Measurements from ENCODE around the gene SIRPA.

Gene SIRPA

DNA sequence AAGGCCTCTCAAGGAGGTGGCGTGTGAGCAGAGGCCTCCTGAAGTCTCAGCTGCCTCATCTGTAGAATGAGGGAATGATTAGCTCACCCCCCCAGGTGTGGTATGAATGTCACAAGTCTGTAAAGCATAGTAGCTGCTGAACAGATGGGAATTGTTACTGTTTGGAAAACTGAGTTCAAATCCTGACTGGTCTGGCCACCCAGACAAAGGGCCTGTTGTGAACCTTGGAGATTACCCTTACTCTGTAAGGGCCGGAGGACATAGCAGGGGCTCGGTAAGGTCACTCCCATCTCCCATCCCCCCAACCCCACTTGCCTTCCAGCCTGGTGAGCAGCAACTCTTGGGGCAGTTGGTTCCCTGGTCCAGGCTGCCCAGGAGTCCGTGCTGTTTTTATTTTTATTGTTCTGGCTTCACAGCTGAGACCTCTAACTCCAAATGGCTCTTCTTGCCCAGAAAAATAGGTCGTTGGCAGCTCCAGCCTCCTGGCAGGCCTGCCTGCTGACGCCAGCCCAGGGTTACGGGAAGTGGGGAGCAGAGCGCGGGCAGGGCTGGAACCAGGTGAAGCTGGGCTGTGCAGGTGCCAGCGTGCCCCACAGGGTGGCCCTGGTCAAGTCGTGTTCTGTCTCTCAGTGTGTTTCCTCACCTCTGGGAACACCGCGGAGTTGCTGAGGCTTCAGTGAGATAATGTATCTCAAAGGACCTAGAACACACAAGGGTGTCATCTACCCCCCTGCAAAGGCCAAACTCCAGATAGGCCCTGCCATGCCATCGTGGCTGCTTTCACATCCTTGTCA is 4.5 kb upstream of the SIRPA start:
- TF ChIP-seq, protein P1, sequence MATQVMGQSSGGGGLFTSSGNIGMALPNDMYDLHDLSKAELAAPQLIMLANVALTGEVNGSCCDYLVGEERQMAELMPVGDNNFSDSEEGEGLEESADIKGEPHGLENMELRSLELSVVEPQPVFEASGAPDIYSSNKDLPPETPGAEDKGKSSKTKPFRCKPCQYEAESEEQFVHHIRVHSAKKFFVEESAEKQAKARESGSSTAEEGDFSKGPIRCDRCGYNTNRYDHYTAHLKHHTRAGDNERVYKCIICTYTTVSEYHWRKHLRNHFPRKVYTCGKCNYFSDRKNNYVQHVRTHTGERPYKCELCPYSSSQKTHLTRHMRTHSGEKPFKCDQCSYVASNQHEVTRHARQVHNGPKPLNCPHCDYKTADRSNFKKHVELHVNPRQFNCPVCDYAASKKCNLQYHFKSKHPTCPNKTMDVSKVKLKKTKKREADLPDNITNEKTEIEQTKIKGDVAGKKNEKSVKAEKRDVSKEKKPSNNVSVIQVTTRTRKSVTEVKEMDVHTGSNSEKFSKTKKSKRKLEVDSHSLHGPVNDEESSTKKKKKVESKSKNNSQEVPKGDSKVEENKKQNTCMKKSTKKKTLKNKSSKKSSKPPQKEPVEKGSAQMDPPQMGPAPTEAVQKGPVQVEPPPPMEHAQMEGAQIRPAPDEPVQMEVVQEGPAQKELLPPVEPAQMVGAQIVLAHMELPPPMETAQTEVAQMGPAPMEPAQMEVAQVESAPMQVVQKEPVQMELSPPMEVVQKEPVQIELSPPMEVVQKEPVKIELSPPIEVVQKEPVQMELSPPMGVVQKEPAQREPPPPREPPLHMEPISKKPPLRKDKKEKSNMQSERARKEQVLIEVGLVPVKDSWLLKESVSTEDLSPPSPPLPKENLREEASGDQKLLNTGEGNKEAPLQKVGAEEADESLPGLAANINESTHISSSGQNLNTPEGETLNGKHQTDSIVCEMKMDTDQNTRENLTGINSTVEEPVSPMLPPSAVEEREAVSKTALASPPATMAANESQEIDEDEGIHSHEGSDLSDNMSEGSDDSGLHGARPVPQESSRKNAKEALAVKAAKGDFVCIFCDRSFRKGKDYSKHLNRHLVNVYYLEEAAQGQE (IDR thresholded peaks at IDR 0.05; ENCODE audit: insufficient read depth in 1 of 2, low read depth in 2 of 2, low read length in 2 of 2), result no peak
- no peak for TF ChIP-seq POLR2AphosphoS5 (IDR thresholded peaks at IDR 0.05; ENCODE audit: low read depth, low read length)
- TF ChIP-seq TAF1 (IDR thresholded peaks at IDR 0.05; ENCODE audit: borderline replicate concordance, insufficient read depth, low read length), result no peak
- no peak for TF ChIP-seq SIN3A (IDR thresholded peaks at IDR 0.05; ENCODE audit: borderline replicate concordance, insufficient read depth, low read length)
- no peak for TF ChIP-seq FOXP2 (optimal IDR thresholded peaks at IDR 0.05; ENCODE audit: borderline replicate concordance, extremely low read depth, extremely low read length, insufficient read depth)

DNA sequence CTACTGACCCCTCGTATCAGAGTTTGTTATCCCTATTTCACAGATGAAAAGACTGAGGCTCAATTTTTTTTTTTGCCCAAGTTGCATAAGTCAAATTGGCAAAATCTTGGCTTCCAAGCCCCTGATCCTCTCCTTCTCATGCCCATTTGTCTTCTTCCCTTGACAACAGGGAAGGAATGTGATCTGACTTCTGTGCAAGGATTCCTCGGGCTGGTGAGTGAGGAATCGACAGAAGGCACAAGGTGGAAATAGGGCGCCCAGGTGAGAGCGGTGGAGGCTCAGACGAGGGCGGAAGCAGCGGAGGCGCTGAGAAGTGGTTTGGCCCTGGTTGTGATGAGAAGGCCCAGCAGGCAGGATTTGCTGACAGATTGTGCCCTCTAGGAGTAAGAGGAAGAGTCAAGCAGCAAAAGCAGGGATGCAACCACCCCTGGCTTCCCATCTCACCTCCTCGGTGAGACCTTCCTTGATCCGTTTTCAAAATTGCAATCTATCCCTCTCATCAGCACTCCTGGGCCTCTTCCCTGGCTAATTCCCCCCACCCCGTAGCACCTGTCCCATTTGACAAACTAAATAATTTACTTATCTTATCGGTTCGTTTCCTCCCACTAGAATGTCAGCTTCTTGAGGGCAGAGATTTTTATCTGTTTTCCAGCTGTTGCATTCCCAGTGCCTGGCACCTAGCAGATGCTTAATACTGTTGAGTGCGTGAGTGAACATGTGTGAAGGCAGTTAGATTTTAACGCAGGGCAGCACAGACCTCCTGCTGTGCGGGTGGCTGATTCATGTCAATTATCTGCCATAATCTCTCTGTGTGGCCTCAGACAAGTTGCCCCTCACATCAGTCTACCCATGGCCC is 3.7 kb upstream of the SIRPA start:
- no peak for TF ChIP-seq TAF1 (IDR thresholded peaks at IDR 0.05; ENCODE audit: borderline replicate concordance, insufficient read depth, low read length)
- TF ChIP-seq FOXP2 (optimal IDR thresholded peaks at IDR 0.05; ENCODE audit: borderline replicate concordance, extremely low read depth, extremely low read length, insufficient read depth), result no peak
- TF ChIP-seq POLR2AphosphoS5 (IDR thresholded peaks at IDR 0.05; ENCODE audit: low read depth, low read length), result no peak
- TF ChIP-seq, protein P1 (IDR thresholded peaks at IDR 0.05; ENCODE audit: insufficient read depth in 1 of 2, low read depth in 2 of 2, low read length in 2 of 2), result no peak
- TF ChIP-seq SIN3A (IDR thresholded peaks at IDR 0.05; ENCODE audit: borderline replicate concordance, insufficient read depth, low read length), result no peak

DNA sequence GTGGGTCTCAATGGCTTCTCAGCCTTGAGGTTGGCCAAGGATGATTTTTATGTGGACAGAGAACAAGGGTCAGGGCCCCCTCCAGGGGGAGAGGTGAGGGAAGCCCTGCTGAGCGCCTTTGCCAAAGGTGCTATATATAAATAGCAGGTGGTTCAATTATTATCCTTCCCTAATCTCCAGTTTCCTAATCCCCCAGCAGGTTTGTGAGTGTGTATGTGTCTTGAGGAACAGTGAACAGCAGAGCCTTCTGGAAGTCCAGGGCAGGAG is 3.2 kb upstream of the SIRPA start:
- TF ChIP-seq, protein P1 (IDR thresholded peaks at IDR 0.05; ENCODE audit: insufficient read depth in 1 of 2, low read depth in 2 of 2, low read length in 2 of 2), result no peak
- TF ChIP-seq TAF1 (IDR thresholded peaks at IDR 0.05; ENCODE audit: borderline replicate concordance, insufficient read depth, low read length) (no peak), FOXP2 (optimal IDR thresholded peaks at IDR 0.05; ENCODE audit: borderline replicate concordance, extremely low read depth, extremely low read length, insufficient read depth) (no peak), SIN3A (IDR thresholded peaks at IDR 0.05; ENCODE audit: borderline replicate concordance, insufficient read depth, low read length) (no peak), POLR2AphosphoS5 (IDR thresholded peaks at IDR 0.05; ENCODE audit: low read depth, low read length) (no peak)

DNA sequence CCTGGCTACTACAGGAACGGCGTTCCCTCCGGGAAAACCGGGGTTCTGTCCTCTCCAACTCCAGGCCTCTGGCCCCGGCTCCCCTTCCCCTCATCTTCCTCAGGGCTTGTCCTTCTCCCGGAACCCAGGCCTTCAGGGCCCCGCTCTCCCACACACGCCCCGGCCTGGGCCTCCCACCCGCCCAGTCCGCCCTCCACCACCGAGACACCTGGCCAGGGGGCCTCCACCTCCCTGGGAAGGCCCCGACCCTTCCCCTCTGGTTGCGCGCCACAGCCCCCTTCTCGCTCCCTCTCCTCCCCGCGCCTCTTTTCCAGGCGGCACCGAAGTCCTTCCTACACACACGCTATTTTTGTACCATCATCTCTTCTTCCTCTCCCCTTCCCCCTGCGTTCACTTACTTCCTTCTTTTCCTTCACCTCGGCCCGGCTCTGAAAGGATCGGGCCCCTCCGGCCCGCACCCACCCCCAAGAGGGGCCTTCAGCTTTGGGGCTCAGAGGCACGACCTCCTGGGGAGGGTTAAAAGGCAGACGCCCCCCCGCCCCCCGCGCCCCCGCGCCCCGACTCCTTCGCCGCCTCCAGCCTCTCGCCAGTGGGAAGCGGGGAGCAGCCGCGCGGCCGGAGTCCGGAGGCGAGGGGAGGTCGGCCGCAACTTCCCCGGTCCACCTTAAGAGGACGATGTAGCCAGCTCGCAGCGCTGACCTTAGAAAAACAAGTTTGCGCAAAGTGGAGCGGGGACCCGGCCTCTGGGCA is 1.3 kb upstream of the SIRPA start:
- no peak for TF ChIP-seq POLR2AphosphoS5 (IDR thresholded peaks at IDR 0.05; ENCODE audit: low read depth, low read length)
- no peak for TF ChIP-seq SIN3A (IDR thresholded peaks at IDR 0.05; ENCODE audit: borderline replicate concordance, insufficient read depth, low read length)
- no peak for TF ChIP-seq TAF1 (IDR thresholded peaks at IDR 0.05; ENCODE audit: borderline replicate concordance, insufficient read depth, low read length)
- no peak for TF ChIP-seq FOXP2 (optimal IDR thresholded peaks at IDR 0.05; ENCODE audit: borderline replicate concordance, extremely low read depth, extremely low read length, insufficient read depth)
- TF ChIP-seq, protein P1 (IDR thresholded peaks at IDR 0.05; ENCODE audit: insufficient read depth in 1 of 2, low read depth in 2 of 2, low read length in 2 of 2), result no peak

Measured in PFSK-1 (cell line).